Measurements from ENCODE around the gene KCNJ4.

The KCNJ4 gene

DNA sequence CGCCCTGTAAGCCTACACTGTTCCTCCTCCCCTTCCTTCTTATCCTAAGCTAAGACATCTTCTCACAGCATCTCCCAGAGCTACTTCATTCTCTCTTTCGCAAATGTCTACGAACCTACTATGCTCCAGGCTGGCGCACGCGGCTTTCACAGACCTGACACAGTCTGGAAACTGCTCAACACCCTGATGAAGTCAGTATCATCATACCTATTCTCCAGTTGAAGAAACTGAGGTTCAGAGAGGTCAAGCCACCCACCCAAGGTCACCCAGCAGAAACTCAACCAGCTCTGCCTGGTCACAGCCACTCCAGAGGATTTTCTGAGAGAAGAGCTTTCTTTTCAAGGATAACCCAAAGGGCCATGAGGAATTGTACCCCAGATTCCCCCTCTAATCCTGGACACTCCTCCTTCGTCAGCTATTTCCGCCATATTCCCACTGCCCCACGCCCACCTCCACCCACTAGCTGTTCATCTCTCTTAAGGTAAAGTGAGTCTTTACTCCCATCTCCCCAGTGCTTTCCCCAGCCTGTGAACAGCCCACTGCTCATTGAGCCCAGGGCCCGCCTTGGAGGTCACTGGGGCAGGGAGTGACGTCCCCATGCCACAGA lies 1.8 kb downstream of the KCNJ4 start:
- Mint-ChIP-seq H3K4me3 (no peak overlapping the region), H3K36me3 (no peaks in the 10 kb centered on the region), H3K27me3 (peaks cover 36% of the 10 kb centered on the region)

GRCh38 chr22:38452373-38453065 lies 2.5 kb downstream of the KCNJ4 start:
- H3K36me3 Mint-ChIP-seq: no peaks in the 10 kb centered on the region
- H3K9me3 Mint-ChIP-seq: no peaks in the 10 kb centered on the region
- H3K27ac Mint-ChIP-seq: no peak overlapping the region
- ATAC-seq (ENCODE audit: low read depth): no peak
- peaks cover 31% of the 10 kb centered on the region for H3K27me3 Mint-ChIP-seq
- DNase-seq (ENCODE audit: low spot score in 2 of 2): no peak
- peaks cover 11% of the 10 kb centered on the region for H3K4me1 Mint-ChIP-seq
- H3K4me3 Mint-ChIP-seq: no peak overlapping the region

More for the DNA sequence above, 1.8 kb downstream of the KCNJ4 start:
- no peak overlapping the region for H3K27ac Mint-ChIP-seq
- ATAC-seq (ENCODE audit: low read depth) (no peak), DNase-seq (ENCODE audit: low spot score in 2 of 2) (no peak)
- peaks cover 11% of the 10 kb centered on the region for H3K4me1 Mint-ChIP-seq
- H3K9me3 Mint-ChIP-seq: no peaks in the 10 kb centered on the region

GRCh38 chr22:38451864-38452263 lies 3.1 kb downstream of the KCNJ4 start:
- H3K27ac Mint-ChIP-seq: no peak overlapping the region
- no peak for ATAC-seq (ENCODE audit: low read depth)
- H3K36me3 Mint-ChIP-seq: no peaks in the 10 kb centered on the region
- peaks cover 11% of the 10 kb centered on the region for H3K4me1 Mint-ChIP-seq
- no peaks in the 10 kb centered on the region for H3K9me3 Mint-ChIP-seq
- H3K4me3 Mint-ChIP-seq: no peak overlapping the region
- no peak for DNase-seq (ENCODE audit: low spot score in 2 of 2)
- peaks cover 25% of the 10 kb centered on the region for H3K27me3 Mint-ChIP-seq

DNA sequence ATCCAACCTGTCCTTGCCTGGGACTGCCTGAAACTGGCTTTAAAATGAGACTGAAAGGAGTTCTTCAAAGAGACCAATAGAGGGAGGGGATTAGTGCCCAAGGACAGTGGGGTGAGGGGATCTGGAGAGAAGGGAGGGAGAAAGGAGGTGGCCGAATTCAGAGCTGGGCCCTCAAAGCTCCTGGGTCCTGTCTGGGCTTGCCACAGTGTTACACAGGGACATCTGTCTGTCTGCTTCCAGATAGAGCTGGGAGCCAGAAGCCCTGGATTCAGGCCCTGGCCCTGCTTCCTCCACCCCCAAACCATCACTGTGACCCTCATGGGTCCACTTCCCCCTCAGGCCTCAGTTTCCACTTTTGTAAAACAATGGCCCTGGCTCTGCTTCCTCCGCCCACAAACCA lies 3.6 kb downstream of the KCNJ4 start:
- H3K4me1 Mint-ChIP-seq: peaks cover 9% of the 10 kb centered on the region
- H3K4me3 Mint-ChIP-seq: no peak overlapping the region
- no peaks in the 10 kb centered on the region for H3K9me3 Mint-ChIP-seq
- no peak for DNase-seq (ENCODE audit: low spot score in 2 of 2)
- no peak for ATAC-seq (ENCODE audit: low read depth)
- no peaks in the 10 kb centered on the region for H3K36me3 Mint-ChIP-seq
- peaks cover 20% of the 10 kb centered on the region for H3K27me3 Mint-ChIP-seq
- H3K27ac Mint-ChIP-seq: no peak overlapping the region

DNA sequence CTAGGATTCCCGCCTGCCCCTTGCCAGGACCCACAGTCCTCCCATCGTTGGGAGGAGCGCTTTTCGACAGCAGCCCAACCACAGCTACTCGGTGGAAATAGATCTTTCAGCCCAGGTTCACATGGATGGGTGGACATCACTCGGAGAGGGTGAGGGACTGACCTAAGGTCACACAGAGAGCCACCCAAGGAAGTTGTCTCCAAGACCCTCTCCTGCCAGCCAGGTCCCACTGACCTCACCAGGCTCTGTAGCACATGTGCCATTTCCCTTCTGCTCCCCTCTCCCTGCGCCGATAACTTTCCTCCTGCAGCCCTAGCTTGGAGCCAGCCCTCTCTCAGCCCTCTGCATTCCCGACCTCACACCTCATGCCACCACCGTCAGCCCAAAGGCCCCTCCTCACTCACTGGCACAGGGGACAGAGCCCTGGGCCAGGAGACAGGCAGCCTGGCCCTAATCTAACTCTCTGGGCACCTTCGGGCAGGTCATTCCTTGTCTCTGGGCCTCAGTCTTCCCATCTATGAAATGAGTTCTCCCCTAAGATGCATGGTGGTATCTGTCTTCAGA lies 4.7 kb downstream of the KCNJ4 start:
- peaks cover 8% of the 10 kb centered on the region for H3K4me1 Mint-ChIP-seq
- ATAC-seq (ENCODE audit: low read depth) (no peak), DNase-seq (ENCODE audit: low spot score in 2 of 2) (no peak)
- H3K27ac Mint-ChIP-seq: no peak overlapping the region
- no peaks in the 10 kb centered on the region for H3K36me3 Mint-ChIP-seq
- no peak overlapping the region for H3K4me3 Mint-ChIP-seq
- no peaks in the 10 kb centered on the region for H3K9me3 Mint-ChIP-seq
- peaks cover 22% of the 10 kb centered on the region for H3K27me3 Mint-ChIP-seq

GRCh38 chr22:38449776-38450175 lies 5.2 kb downstream of the KCNJ4 start:
- Mint-ChIP-seq H3K27ac (no peak overlapping the region), H3K4me1 (peaks cover 8% of the 10 kb centered on the region), H3K27me3 (peaks cover 25% of the 10 kb centered on the region), H3K4me3 (no peak overlapping the region), H3K9me3 (no peaks in the 10 kb centered on the region), H3K36me3 (no peaks in the 10 kb centered on the region)
- DNase-seq (ENCODE audit: low spot score in 2 of 2): no peak
- no peak for ATAC-seq (ENCODE audit: low read depth)

GRCh38 chr22:38448945-38449745 lies 5.9 kb downstream of the KCNJ4 start:
- Mint-ChIP-seq H3K4me3 (no peak overlapping the region), H3K27ac (no peak overlapping the region), H3K36me3 (no peaks in the 10 kb centered on the region), H3K27me3 (peaks cover 22% of the 10 kb centered on the region), H3K9me3 (no peaks in the 10 kb centered on the region), H3K4me1 (peaks cover 3% of the 10 kb centered on the region)
- DNase-seq (ENCODE audit: low spot score in 2 of 2) (no peak), ATAC-seq (ENCODE audit: low read depth) (no peak)

GRCh38 chr22:38446018-38446601 lies 8.9 kb downstream of the KCNJ4 start:
- no peaks in the 10 kb centered on the region for H3K36me3 Mint-ChIP-seq
- no peak overlapping the region for H3K27ac Mint-ChIP-seq
- peaks cover 17% of the 10 kb centered on the region for H3K27me3 Mint-ChIP-seq
- no peaks in the 10 kb centered on the region for H3K9me3 Mint-ChIP-seq
- ATAC-seq (ENCODE audit: low read depth) (no peak), DNase-seq (ENCODE audit: low spot score in 2 of 2) (no peak)
- H3K4me3 Mint-ChIP-seq: no peak overlapping the region
- no peaks in the 10 kb centered on the region for H3K4me1 Mint-ChIP-seq

DNA sequence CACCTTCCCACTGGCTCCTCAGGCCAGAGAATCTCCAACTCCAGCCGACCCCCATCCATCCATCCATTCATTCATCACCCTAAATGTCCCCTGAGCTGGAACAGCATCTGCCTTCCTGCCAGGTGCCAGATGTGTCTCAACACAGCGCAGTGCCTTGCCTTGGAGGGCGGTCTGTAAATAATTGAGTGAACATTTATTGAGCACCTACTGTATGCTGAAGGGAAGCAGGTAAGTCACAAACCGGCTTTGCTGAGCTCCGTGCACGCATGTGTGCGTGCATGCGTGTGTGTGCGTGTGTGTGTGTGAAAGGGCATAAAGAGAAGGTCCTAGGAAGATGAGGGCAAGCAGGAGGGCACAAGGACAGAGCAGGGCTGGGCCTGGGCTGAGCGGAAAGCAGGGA lies 10.2 kb downstream of the KCNJ4 start:
- no peaks in the 10 kb centered on the region for H3K36me3 Mint-ChIP-seq
- no peak overlapping the region for H3K4me3 Mint-ChIP-seq
- no peaks in the 10 kb centered on the region for H3K9me3 Mint-ChIP-seq
- no peak overlapping the region for H3K27ac Mint-ChIP-seq
- ATAC-seq (ENCODE audit: low read depth) (no peak), DNase-seq (ENCODE audit: low spot score in 2 of 2) (no peak)
- peaks cover 2% of the 10 kb centered on the region for H3K4me1 Mint-ChIP-seq
- H3K27me3 Mint-ChIP-seq: peaks cover 21% of the 10 kb centered on the region

- peaks cover 2% of the 10 kb centered on the region for H3K4me1 Mint-ChIP-seq
- no peaks in the 10 kb centered on the region for H3K9me3 Mint-ChIP-seq
- peaks cover 21% of the 10 kb centered on the region for H3K27me3 Mint-ChIP-seq
- no peak for ATAC-seq (ENCODE audit: low read depth)
- H3K27ac Mint-ChIP-seq: no peak overlapping the region
- H3K4me3 Mint-ChIP-seq: no peak overlapping the region
- no peak for DNase-seq (ENCODE audit: low spot score in 2 of 2)
- H3K36me3 Mint-ChIP-seq: no peaks in the 10 kb centered on the region
These were observed 11.1 kb downstream of the KCNJ4 start for GRCh38 chr22:38443628-38444521.

GRCh38 chr22:38442967-38443627 lies 11.9 kb downstream of the KCNJ4 start:
- H3K9me3 Mint-ChIP-seq: no peaks in the 10 kb centered on the region
- ATAC-seq (ENCODE audit: low read depth): no peak
- peaks cover 2% of the 10 kb centered on the region for H3K4me1 Mint-ChIP-seq

DNA sequence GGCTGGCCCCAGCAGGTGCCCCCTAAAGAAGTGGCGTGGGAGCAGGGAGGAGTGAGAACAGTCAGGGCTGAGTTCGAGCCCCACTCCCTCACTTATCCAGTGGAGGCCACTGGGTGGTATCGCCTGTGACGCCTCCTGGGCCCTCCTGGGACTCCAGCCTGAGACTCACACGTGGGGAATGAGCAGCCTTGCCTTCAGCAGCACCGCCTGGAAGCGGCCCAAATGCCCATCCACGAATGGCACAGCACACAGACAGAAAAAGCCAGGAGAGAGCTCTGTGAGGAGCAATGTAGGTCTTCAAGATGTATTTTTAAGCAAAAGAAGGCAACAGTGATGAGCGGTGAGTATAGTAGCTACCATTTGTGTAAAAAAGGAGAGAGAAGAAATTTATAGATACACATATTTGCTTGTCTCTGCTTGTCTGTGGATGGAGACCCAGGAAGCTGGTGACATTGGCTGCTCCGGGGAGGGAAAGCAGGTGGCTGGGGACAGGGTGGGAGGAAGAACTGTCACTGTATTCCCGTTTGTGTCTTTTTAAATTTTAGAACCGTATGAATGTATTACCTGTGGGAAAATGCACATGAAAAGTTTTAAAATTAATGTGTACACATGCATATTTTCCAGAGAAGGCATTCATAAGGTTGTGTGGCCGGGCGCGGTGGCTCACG lies 13.2 kb downstream of the KCNJ4 start:
- no peak overlapping the region for H3K4me3 Mint-ChIP-seq
- peaks cover 24% of the 10 kb centered on the region for H3K27me3 Mint-ChIP-seq
- H3K36me3 Mint-ChIP-seq: no peaks in the 10 kb centered on the region
- DNase-seq (ENCODE audit: low spot score in 2 of 2) (no peak), ATAC-seq (ENCODE audit: low read depth) (no peak)
- no peak overlapping the region for H3K27ac Mint-ChIP-seq
- peaks cover 2% of the 10 kb centered on the region for H3K4me1 Mint-ChIP-seq
- no peaks in the 10 kb centered on the region for H3K9me3 Mint-ChIP-seq

More at GRCh38 chr22:38442967-38443627, 11.9 kb downstream of the KCNJ4 start:
- no peak for DNase-seq (ENCODE audit: low spot score in 2 of 2)
- Mint-ChIP-seq H3K4me3 (no peak overlapping the region), H3K27me3 (peaks cover 20% of the 10 kb centered on the region), H3K27ac (no peak overlapping the region), H3K36me3 (no peaks in the 10 kb centered on the region)

Data from memory B cell (primary cell).